ENCODE results near the gene CENPO. TPM values are rescaled to one million over a fixed set of nuclear protein-coding genes. Genes with fewer than 3 reads are reported as not detected.

CENPO gene
- total and polyA plus RNA-seq, 12 donors = 2.6 to 16.6 (median 9.5) TPM

DNA sequence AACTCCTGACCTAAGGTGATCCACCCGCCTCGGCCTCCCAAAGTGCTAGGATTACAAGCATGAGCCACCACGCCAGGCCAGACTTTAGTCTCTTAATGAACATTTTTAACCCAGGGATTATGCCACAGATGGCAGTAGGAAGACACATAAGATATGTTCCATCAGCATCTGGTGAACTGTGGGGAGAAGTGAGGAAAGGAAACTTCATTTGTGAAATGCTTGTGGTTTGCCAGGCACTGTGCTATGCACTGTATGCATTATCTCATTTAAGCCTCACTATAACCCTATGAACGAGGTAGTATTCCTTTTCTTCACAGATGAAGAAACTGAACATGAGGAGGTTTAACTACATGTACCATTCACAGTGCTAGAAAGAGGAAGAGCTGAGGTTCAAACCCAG lies 29.4 kb upstream of the CENPO start:
- no peak for DNase-seq
- Histone ChIP-seq H3K36me3 (replicated peaks in 1 of 2) (peaks cover 0 to 15% of the 10 kb centered on the region in 2 donors), H3K27ac (no peak overlapping the region), H3K9me3 (replicated peaks in 1 of 3) (no peaks in the 10 kb centered on the region), H3K4me3 (no peak overlapping the region), H3K27me3 (no peaks in the 10 kb centered on the region), H3K4me1 (replicated peaks in 1 of 2) (peaks cover 11 to 20% of the 10 kb centered on the region in 2 donors)
- 91 to 96% (median 94%) methylated on average over 4 of the region's 4 CpGs for WGBS, 4 donors
- intact Hi-C loops (cut with DNase I) = no loop called here
- TF ChIP-seq POLR2A (IDR thresholded peaks at IDR 0.05) = no peak
- TF ChIP-seq, protein P1, sequence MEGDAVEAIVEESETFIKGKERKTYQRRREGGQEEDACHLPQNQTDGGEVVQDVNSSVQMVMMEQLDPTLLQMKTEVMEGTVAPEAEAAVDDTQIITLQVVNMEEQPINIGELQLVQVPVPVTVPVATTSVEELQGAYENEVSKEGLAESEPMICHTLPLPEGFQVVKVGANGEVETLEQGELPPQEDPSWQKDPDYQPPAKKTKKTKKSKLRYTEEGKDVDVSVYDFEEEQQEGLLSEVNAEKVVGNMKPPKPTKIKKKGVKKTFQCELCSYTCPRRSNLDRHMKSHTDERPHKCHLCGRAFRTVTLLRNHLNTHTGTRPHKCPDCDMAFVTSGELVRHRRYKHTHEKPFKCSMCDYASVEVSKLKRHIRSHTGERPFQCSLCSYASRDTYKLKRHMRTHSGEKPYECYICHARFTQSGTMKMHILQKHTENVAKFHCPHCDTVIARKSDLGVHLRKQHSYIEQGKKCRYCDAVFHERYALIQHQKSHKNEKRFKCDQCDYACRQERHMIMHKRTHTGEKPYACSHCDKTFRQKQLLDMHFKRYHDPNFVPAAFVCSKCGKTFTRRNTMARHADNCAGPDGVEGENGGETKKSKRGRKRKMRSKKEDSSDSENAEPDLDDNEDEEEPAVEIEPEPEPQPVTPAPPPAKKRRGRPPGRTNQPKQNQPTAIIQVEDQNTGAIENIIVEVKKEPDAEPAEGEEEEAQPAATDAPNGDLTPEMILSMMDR (IDR thresholded peaks at IDR 0.05) = no peak

DNA sequence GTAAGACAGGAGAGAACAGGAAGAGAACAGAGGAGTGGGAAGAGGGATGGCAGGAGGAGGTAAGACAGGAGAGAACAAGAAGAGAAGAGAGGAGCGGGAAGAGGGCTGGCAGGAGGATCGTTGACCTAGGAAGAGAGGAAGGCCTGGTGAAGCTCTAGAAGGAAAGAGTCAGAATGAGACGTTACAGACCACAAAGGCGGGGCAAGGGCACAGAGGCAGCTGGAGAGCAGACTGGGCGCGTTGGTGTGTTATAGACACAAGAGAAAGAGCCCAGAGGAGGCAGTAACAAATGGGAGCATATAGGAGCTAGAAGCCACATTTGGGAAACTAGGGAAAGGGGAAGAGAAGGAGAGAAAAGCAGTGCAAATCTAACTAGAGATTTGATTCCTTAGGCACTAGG lies 26.6 kb upstream of the CENPO start:
- 84 to 92% (median 90%) methylated on average over 6 of the region's 6 CpGs for WGBS, 4 donors
- Histone ChIP-seq H3K27me3 (no peaks in the 10 kb centered on the region), H3K9me3 (replicated peaks in 1 of 3) (no peaks in the 10 kb centered on the region), H3K36me3 (replicated peaks in 1 of 2) (peaks cover 0 to 9% of the 10 kb centered on the region in 2 donors), H3K27ac (peak overlapping the region in 1 of 5 donors; percentile 56), H3K4me3 (no peak overlapping the region), H3K4me1 (replicated peaks in 1 of 2) (peaks cover 33 to 47% of the 10 kb centered on the region in 2 donors)
- DNase-seq = no peak
- intact Hi-C loops (cut with DNase I) = no loop called here
- TF ChIP-seq POLR2A (IDR thresholded peaks at IDR 0.05) = no peak
- TF ChIP-seq, protein P1 (IDR thresholded peaks at IDR 0.05) = no peak

DNA sequence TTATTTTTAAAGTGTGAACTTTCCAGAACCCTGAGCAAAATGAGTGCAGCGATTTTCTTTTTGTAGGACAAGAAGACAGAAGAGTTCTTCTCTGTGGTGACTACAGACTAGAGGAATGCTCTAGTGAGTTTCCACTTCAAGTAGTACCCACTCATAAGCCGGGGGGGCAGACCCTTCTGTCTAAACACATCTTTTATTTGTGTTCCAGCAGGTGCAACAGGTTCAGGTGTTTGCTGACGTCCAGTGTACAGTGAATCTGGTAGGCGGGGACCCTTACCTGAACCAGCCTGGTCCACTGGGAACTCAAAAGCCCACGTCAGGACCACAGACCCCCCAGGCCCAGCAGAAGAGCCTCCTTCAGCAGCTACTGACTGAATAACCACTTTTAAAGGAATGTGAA lies 25.2 kb upstream of the CENPO start:
- H3K4me1 ChIP-seq (replicated peaks in 1 of 2) = peaks cover 29 to 58% of the 10 kb centered on the region in 2 donors
- H3K4me3 ChIP-seq = no peak overlapping the region
- H3K36me3 ChIP-seq (replicated peaks in 1 of 2) = peaks cover 0 to 9% of the 10 kb centered on the region in 2 donors
- intact Hi-C loops (cut with DNase I) = no loop called here
- 76 to 90% (median 86%) methylated on average over 5 of the region's 5 CpGs for WGBS, 4 donors
- H3K9me3 ChIP-seq (replicated peaks in 1 of 3) = no peaks in the 10 kb centered on the region
- peak in 2 of 7 donors; percentile 24 to 33 for DNase-seq
- H3K27me3 ChIP-seq = no peaks in the 10 kb centered on the region
- peak overlapping the region in 3 of 5 donors; percentile 47 to 61 (median 56) for H3K27ac ChIP-seq
- TF ChIP-seq POLR2A (IDR thresholded peaks at IDR 0.05) = no peak
- TF ChIP-seq, protein P1 (IDR thresholded peaks at IDR 0.05) = no peak

DNA sequence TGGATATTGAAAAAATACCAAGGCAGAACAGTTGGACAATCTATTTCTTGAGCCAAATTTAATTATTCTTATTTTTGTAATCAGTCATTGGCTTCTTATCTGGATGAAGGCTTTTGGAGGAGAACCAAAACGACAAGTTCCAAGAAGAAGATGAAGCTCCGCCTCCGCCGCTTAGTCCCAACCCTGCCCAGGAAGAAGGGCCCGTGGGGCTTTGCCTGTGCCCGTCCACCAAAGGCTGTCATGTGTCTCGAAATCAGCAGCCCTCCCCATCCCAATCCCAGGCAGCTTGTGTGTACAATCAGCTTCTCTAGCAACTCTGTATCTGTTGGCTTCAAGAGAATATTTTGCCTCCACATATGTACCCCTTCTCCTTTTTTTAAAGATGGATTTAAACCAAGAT lies 24.6 kb upstream of the CENPO start:
- peaks cover 29 to 58% of the 10 kb centered on the region in 2 donors for H3K4me1 ChIP-seq (replicated peaks in 1 of 2)
- DNase-seq = peak; percentile 57 to 90 (median 86)
- peaks cover 0 to 9% of the 10 kb centered on the region in 2 donors for H3K36me3 ChIP-seq (replicated peaks in 1 of 2)
- intact Hi-C loops (cut with DNase I) = no loop called here
- TF ChIP-seq, protein P1 (IDR thresholded peaks at IDR 0.05) = no peak
- TF ChIP-seq POLR2A (IDR thresholded peaks at IDR 0.05) = no peak
- WGBS, 4 donors = 22 to 54% (median 43%) methylated on average over 7 of the region's 7 CpGs
- H3K27ac ChIP-seq = peak overlapping the region in 2 of 5 donors; percentile 70 to 75
- H3K9me3 ChIP-seq (replicated peaks in 1 of 3) = no peaks in the 10 kb centered on the region
- H3K27me3 ChIP-seq = no peaks in the 10 kb centered on the region
- no peak overlapping the region for H3K4me3 ChIP-seq
